Putamen (tissue), 1 donor: ENCODE data around the gene DMKN.

Experiments used
- DNase-seq: peaks from one replicate; pipeline ENCODE4 v3.0.0-alpha.2; 2016; ENCODE audit warnings: low spot score

DMKN gene, protein sequence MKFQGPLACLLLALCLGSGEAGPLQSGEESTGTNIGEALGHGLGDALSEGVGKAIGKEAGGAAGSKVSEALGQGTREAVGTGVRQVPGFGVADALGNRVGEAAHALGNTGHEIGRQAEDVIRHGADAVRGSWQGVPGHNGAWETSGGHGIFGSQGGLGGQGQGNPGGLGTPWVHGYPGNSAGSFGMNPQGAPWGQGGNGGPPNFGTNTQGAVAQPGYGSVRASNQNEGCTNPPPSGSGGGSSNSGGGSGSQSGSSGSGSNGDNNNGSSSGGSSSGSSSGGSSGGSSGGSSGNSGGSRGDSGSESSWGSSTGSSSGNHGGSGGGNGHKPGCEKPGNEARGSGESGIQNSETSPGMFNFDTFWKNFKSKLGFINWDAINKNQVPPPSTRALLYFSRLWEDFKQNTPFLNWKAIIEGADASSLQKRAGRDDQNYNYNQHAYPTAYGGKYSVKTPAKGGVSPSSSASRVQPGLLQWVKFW

DNA sequence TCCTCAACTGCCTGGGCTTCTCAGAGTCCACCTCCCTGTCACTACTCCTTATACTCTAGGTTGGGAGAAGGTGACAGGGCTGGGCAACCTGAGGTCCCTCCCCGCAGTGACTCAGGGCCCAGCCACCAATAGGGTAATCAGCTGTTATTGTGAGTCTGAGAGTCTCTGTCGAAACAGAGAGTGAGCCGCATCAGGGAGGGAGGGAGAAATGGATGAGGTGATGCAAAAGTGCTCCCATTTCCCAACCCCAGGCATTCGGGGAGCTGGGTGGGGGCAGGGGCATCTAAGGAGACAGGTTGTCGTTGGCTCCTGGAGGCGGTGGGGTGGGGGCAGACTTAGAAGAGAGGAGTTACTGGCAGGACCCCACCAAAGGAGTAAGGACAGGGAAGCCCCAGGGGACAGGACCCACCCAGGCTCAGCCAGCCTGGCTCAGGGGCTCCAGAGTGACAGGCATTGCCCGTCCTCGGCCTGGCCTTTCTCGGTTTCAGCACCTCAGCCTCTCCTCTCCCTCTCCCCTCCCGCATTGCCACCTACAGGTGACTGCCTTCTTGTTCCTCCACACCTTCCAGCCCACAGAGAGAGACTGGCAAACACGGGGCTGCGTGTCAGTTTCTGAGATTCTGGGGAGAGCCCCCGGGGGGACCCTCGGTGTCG is at the start of gene DMKN:
Gene DMKN, minus strand, starts transcription at position 22 of the 654 bp plus-strand sequence. CDS start 174 bp downstream, outside the sequence.
- peak; percentile 71 for DNase-seq

DNA sequence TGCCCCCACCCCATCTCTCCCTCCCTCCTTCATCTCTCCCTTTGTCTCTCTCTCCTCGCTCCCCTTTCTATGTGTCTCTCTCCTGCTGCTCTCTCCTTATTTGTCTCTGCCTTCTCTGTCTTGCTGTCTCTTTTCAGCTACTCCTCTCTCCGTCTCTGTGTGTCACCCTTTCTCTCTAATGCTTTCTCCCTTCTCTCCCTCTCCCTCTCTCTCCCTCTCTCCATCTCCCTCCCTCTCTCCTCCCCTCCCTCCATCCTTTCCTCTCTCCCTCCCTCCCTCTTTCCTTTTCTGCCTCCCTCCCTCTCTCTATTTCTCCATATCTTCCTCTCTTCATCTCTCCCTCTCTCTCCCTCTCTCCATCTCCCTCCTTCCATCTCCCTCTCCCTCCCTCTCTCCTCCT is 49.3 kb upstream of the DMKN start:
- DNase-seq: no peak

DNA sequence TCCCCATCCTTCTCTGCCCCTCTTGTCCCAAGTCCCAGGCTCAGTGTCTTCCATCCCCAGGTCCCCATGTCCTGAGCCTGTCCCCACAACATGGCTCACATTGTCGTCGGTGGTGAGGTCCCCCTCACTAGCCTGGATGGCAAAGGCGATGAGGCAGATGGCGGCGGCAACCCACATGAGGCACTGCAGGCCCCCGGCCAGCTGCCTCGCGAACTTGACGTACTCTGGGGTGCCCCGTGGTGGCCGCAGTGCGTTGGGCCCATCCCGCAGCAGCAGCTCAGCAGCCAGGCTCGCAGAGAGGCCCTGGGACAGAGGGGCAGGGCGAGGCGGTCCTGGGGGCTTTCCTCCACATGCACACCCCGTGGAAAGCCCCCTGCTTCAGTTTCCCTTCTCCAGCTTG is 48.9 kb upstream of the DMKN start:
- DNase-seq: no peak

DNA sequence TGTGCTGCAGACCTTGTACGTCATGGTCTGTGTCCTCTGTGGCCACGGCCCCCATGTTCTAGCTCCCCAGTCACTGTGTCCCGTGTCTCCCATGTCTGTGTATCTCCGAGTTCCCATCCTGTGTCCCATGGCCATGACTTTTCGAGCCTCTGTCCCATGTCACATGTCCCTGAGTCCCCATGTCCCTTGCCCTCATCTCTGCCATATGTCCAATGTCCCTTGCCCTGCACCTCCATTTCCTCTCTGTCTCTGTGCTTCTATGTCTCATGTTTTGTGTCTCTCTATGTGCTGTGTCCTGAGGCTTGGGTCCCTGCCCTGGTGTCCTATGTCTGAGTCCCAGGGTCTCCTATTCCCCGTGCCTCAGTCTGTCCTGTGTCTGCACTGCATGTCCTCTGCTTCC is 48.0 kb upstream of the DMKN start:
- no peak for DNase-seq

DNA sequence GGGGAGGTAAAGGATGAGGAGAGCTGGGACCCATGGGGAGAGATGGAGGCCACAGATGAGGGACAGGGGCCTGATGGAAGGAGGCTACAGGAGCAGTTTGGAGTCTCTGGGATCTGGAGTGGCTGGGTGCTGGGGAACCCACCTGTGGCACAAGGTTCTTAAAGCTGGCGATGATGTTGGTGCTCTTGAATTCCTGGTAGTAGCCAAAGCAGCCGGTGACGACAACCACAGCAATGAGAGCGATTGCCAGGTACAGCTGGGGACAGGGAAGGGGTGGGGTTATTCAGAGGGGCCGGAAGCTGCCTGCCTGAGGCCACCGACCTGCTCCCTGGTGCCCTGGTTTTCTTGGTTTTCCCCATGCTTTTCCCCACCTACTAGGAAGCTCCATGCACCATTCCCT is 47.2 kb upstream of the DMKN start:
- no peak for DNase-seq

DNA sequence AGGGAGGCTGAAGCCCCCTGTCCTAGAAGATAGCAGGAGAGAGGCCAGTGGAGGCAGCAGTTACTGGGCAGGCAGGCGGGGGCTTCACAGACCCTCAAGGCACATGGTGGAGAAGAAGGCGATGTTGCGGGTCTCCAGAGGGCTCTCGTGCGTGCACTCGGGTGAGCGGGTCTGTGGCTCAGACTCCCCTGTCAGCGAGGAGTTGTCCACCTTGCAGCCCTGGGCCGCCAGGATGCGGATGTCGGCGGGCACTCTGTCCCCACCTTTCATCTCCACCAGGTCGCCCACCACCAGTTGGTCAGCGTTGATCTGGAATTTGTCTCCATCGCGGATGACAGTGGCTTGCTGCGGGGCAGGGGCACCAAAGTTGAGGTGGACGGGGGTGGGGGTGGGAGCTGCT is 46.8 kb upstream of the DMKN start:
- no peak for DNase-seq

DNA sequence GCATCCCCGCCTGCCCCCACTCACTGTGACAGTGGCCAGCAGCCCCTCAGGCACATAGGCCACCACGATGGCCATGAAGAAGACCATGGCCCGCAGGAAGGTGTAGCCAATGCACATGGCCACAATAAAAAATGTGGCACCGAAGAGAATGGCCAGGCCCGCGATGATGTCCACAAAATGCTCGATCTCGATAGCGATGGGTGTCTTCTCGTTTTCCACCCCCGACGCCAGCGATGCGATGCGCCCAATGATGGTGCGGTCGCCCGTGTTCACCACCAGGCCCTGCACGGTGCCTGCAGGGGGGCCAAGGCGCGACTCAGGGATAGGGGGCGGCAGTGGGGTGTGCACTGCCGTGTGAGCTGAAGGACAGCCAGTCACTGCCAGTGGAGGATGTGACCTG is 46.3 kb upstream of the DMKN start:
- DNase-seq: no peak

DNA sequence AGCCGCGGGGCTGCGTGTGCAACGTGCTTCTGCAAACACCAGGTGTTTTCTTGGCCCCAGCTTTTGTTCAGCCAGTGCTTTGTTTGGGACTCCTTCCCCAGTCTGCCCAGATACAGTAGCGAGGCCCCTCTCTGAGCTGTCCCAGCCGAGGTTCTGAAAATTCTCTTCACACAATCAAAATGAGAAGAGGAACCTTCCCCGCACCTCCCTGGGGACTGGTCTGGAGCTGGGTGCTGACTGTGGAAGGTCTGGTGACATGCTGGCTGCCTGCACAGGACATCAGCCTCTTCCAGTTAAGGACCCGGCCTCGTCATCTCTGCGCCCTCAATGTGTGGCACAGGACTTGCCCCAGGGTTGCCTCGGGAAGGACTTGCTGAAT is 45.8 kb upstream of the DMKN start:
- DNase-seq: no peak

DNA sequence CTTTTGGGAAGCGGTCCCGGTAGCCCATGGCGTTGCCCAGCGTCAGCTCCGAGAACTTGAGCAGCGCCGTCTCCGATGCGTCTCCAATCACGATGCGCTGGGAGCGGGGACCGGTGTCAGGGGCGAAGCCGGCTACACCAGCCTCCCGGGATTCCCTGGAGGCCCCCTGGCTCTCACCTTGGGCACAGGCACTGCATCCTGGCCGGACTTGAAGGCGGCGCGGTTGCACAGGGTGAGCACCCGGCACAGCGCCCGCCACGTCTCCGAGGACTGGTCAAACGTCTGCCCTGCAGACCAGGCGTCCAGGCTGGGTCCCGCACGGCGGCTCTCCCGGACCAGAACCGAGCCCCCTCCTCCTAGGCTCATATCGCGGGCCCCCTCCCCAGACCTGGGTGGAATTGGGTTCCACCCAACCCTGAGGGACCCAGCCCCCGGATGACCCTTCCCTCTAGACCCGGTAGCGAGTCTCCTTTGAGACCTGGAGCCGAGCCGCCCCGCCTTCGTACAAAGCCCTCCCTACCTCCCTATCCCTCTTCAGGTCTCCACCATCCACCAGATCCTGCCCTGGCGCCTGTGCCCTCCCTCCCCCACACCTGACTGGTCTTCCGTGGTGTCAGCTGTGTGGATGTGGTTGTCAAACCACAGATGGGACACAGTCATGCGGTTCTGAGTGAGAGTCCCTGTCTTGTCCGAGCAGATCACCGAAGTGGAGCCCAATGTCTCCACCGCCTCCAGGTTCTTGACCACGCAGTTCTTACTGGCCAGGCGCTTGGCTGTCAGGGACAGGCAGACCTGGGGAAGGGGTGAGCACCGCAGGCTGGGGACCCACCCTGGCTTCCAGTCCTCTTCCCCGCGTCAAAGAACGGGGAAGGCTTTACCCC is 45.2 kb upstream of the DMKN start:
- DNase-seq: no peak

DNA sequence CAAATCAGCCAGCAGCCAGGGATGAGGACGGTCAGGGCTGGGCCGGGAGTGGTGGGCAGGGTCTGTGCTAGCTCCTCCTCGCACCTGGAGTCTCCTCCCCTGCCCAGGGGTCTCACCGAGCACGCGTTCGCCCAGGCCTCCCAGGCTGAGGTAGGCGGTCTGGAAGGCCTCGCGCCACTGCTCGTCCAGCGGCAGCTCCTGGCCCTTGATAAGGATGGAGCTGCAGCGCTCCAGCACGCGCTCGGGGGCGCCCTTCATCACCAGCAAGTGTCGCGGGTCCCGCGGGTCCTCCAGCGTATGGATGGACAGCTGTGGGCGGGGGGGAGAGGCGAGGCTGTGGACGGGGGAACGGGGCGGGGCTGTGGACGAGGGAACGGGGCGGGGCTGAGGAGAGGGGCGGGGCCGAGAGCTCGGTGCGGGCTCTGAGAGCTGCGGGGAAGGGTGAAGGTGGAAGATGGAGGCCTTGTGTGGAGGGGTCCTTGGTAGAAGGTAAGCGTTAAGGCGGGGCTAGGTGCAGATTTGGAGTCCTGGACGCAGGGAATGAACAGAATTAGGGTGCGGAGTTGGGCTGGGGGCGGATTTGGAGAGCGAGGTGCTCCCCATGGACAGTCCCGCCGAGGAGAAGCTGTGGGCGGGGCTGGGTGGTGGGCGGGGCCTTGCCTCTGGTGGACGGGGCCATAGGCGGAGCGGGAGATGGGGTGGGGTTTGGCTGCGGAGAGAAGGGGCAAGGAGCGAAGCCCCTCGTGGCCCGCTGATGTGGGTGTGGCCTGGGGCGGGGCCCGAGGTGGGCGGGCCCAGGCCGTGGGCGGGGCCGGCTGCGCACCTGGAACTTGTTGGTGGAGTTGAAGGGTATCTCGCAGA is 44.3 kb upstream of the DMKN start:
- no peak for DNase-seq

DNA sequence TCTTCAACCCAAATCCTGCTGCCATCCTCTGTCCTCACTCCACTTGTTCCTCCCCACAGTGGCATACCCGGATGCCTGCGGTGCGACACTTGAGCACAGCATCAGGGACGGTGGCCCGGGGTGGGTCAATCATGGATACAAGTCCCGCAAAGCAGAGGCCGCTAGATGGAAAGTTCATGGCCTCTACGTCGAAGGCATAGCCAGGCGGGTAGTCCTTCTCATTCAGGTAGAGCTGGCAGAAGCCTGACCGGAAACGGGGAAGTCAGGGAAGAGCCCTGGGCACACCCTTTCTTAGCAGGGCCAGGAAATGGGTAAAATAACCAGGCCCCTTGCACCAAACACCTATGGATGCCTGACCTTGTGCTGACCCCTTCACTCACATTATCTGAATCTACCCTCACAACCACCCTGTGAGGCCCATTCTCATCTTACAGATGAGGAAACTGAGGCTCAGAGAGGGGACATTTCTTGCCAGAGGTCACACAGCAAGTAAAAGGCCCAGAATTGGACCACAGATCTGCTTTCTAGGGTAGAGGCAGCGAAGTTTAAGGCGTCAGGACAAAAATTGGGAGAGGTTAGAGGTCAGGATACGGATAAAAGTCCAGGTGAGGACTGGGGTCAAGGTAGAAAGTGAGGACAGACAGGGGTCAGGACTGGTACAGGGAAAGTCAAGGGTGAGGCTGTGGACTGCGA is 43.5 kb upstream of the DMKN start:
- DNase-seq: no peak

DNA sequence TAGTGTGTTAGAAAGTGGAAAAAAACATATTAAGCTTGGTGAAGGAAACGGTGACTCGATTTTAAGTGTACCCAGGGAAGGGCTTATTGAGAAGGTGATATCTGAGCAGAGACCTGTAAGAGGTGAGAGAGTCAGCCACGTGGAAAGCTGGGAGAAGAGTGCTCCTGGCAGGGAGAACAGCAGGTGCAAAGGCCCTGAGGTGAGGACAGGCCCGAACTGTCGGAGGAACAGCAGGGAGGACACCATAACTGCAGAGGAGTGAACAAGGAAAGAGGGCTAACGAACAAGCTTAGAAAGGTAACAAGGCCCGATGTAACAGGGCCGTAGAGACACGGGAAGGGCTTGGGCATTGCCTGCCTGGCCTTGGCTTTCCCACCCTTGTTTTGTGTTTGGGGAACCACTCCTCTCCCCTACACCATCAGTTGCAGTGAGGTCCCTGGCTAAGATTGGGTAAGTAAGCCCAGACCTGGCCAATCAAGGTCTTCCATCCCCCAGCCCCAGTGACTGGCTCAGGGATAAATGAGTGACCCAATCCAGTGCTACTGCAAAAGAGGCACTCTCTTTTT is 42.7 kb upstream of the DMKN start:
- no peak for DNase-seq

DNA sequence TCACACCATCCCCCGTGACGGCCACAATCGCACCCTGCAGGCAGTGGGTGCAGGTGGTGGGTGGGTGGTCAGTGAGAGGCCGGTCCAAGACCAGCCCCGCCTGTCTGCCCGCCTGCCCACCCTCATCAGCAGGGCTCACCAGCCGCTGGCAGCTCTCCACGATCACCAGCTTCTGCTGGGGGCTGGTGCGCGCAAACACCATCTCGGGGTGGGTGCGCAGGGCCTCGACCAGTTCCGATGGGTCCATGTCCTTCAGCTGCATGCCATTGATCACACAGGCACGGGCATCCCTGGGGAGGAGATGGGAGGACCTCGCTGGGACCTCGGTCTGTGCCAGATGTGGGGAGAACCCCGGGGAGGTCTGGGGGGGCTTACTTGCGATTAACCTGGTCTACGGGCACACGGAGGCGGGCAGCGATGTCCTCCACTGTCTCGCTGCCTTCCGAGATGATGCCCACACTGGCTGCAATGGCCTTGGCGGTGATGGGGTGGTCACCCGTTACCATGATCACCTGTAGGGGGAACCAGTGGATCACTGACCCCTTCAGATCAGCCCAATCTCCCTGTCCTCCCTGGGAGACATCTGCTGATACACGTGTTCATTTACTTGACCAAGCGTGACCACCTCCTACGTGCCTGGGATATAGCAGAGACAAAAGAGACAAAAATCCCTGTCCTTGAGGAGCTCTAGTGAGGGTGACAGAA is 42.0 kb upstream of the DMKN start:
- no peak for DNase-seq

DNA sequence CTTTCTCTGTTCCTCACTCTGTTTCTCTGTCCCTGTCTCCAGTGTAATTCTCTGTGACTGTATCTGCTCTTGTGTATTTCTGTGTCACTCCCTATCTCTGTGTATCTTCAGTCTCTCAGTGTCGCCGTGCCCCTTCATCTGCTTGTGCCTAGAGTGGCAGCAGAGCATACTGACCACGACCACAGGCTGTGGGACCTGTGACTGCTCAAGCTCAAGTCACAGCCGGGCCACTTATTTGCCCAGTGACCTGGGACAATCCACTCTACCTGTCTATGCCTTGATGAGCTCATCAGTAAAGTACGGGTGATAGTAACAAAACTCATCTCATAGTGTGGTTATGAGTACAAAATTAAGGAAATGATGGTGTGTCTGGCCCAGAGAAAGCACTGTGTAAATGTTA is 40.6 kb upstream of the DMKN start:
- no peak for DNase-seq

DNA sequence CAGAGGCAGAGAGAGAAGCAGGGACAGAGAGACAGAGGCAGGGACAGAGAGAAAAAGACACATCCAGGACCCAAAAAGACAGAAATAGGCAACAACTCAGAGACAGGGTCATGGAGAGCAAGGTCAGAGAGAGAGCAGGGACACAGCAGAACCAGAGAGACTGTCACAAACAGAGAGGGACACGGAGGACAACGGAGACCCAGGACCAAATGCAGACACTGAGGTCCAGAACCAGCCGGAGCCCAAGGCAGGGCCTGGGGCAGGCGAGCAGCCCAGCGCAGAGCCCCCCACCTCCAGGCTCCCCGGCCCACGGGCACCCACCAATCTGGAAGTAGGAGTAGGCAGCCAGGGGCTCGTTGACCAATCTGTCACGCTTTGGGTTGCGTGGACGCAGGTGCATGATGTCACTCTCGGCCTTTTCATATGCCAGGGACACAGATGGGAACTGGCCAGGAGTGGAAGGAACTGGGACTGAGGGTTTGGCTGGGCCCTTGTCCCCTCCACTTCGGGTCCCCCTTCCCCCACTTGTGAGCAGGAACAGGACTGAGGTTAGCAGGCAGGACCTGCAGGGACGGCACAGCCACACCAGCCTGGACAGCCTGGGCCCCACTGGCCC is 40.0 kb upstream of the DMKN start:
- DNase-seq: no peak

DNA sequence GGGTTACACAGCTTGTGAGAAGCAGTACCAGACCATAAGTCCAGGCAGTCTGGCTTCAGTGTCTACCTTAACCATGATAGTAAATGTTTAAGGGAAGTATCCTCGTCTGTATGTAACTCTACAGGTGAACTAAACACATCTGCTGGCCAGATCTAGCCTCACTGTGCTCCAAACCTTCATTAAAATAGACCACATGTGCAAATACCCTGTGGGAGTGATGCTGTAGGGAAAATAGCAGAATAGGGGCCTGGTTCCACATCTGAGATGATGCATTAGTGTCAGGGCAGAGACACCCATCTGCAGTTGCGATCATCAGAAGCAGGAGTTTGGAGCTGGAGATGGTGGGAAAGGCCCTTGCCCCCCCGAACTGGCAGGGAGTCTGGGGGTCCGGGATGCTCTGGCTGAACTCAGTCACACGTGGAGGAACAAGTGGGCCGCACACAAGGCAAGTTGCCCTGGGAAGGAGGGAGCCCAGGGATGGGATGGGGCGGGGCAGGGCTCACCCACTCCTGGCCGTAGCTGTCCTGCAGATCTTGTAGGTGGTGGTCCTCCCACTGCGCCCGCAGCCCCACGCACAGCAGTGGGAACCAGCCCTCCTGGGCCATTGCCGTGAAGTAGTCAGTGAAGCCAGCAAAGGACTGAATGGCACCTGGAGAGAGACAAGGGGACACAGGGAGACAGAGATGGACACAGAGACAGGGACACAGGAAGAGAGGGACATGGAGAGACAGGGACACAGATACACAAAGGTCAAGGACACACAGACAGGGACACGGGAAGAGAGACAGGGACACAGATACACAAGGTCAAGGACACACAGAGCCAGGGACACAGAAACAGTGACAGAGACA is 39.3 kb upstream of the DMKN start:
- no peak for DNase-seq

DNA sequence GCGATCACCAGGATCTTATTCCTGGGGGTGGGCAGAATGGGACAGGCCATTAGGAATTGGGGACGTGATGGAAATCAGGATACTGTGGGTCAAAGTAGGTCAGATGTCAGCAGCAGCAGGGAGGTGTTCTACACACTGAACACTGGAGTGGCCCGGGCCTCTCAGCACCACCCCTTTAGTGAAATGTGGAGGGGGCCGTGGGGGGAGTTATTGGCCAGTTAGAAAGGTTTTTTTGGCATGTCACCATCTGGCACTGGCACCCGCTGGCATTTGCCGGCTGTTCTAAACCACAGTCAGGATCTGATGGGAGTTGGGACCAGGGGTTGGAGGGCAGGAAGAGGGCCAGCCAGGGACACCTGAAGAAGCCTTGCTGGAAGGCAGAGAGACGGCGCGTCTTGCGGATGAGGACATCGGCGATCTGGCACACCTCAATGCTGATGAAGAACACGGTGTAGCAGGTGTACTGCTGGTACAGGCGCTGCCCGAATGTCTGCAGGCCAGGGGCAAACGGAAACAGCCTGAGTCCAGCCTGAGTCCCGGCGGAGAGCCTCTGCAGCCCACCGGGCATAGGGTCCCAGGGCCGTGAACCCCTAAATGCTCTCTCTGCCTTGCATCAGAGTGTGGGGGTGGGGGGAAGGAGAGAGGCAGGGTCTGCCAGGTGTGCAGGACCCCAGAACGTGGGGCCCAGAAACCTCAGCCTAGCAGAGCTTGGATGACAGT is 37.8 kb upstream of the DMKN start:
- no peak for DNase-seq
